Neural cell (in vitro differentiated cells): ENCODE measurements around the gene ERC2.

Experiments
- CTCF ChIP-seq: fragments of 450-650 bp; IDR thresholded peaks from 2 replicates; pipeline ENCODE4 v1.5.1; 2014; ENCODE audit warnings: antibody characterized with exemption, mild to moderate bottlenecking, moderate library complexity; ENCODE audit not compliant: poor library complexity, severe bottlenecking
- MXI1 ChIP-seq: fragments of 450-650 bp; conservative IDR thresholded peaks from 2 replicates; pipeline ENCODE4 v1.6.1; 2014; ENCODE audit warnings: antibody characterized with exemption, mild to moderate bottlenecking; ENCODE audit not compliant: poor library complexity, severe bottlenecking
- TAF1 ChIP-seq: IDR thresholded peaks from 2 replicates; pipeline ENCODE4 v1.6.1; 2012; ENCODE audit warnings: low read depth

DNA sequence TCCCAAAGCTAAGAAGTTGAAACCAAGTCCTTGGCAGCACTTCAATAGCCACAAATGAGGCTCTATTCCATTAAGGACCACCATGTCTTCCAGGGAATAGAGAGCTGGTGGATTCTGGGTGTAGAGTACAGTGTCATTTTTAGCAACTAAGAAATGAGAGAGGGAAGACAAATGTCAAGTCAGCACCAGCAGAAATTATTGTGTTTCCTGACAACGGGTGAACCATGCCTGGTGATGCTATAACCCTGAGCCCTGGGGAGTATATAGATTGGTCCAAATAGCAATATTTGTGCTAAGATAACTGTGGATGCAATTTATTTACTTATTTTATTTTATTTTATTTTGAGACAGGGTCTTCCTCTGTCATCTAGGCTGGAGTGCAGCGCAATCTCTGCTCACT lies 675.5 kb downstream of the ERC2 start:
- TF ChIP-seq CTCF, result no peak
- TF ChIP-seq MXI1, result no peak
- TF ChIP-seq TAF1, result no peak
